Neuronal stem cell (in vitro differentiated cells): Measurements from ENCODE around the gene TJP1.

Source experiments
- DNase-seq: peaks from one replicate; pipeline ENCODE4 v3.0.0-alpha.2; 2013; ENCODE audit warnings: low spot score
- H2AFZ ChIP-seq: one replicate; pipeline ENCODE4 v1.6.1; 2013; ENCODE audit warnings: mild to moderate bottlenecking, low read length, inconsistent platforms
- H2AK5ac ChIP-seq: 2 replicates; pipeline ENCODE4 v1.6.1; 2013; ENCODE audit warnings: low read depth, mild to moderate bottlenecking, inconsistent platforms, low read length, moderate library complexity, mixed read lengths
- H2BK120ac ChIP-seq: 2 replicates; pipeline ENCODE4 v1.6.1; 2013; ENCODE audit warnings: low read depth, mild to moderate bottlenecking, inconsistent platforms, low read length, moderate library complexity, mixed read lengths
- H2BK12ac ChIP-seq: one replicate; pipeline ENCODE4 v1.6.1; 2013; ENCODE audit warnings: low read length, inconsistent platforms
- H2BK15ac ChIP-seq: 2 replicates; pipeline ENCODE4 v1.6.1; 2013; ENCODE audit warnings: mild to moderate bottlenecking, low read length, inconsistent platforms, mixed read lengths
- H2BK5ac ChIP-seq: one replicate; pipeline ENCODE4 v1.6.1; 2013; ENCODE audit warnings: inconsistent platforms, mild to moderate bottlenecking, low read length, moderate library complexity
- H3K14ac ChIP-seq: one replicate; pipeline ENCODE4 v1.6.1; 2013; ENCODE audit warnings: low read length, inconsistent platforms
- H3K18ac ChIP-seq: 2 replicates; pipeline ENCODE4 v1.6.1; 2013; ENCODE audit warnings: low read length, inconsistent platforms
- H3K23ac ChIP-seq: 2 replicates; pipeline ENCODE4 v1.6.1; 2013; ENCODE audit warnings: low read depth, mild to moderate bottlenecking, mixed read lengths, low read length, inconsistent platforms; ENCODE audit not compliant: poor library complexity
- H3K27ac ChIP-seq: replicated peaks from 3 replicates; pipeline ENCODE4 v1.5.1; 2013; ENCODE audit warnings: low read length, inconsistent platforms
- H3K27me3 ChIP-seq, 3 experiments: 2 replicates each; pipeline ENCODE4 v1.6.1; 2013; ENCODE audit warnings: low read length in 3 of 3, mild to moderate bottlenecking in 2 of 3, inconsistent platforms in 1 of 3, low read depth in 1 of 3, mixed read lengths in 1 of 3, moderate library complexity in 1 of 3; ENCODE audit not compliant: control insufficient read depth in 3 of 3, insufficient read depth in 3 of 3
- H3K36me3 ChIP-seq, 2 donors: replicated peaks in 1 of 2; 2 replicates each; pipeline ENCODE4 v1.6.1; 2013; ENCODE audit warnings: low read length in 2 of 2; ENCODE audit not compliant: control insufficient read depth in 2 of 2, insufficient read depth in 2 of 2
- H3K4ac ChIP-seq: 2 replicates; pipeline ENCODE4 v1.6.1; 2013; ENCODE audit warnings: inconsistent platforms, mild to moderate bottlenecking, low read length, moderate library complexity
- H3K4me1 ChIP-seq, 2 donors: 1 replicate in 1 of 2; 2 replicates in 1 of 2; pipeline ENCODE4 v1.6.1; 2013; ENCODE audit warnings: low read length in 2 of 2, low read depth in 1 of 2; ENCODE audit not compliant: control insufficient read depth in 2 of 2, insufficient read depth in 1 of 2
- H3K4me2 ChIP-seq: one replicate; pipeline ENCODE4 v1.6.1; 2013; ENCODE audit warnings: mild to moderate bottlenecking, low read length, inconsistent platforms; ENCODE audit not compliant: insufficient read depth, poor library complexity, severe bottlenecking
- H3K4me3 ChIP-seq, 2 donors: 2 replicates each; pipeline ENCODE4 v1.5.1; 2013; ENCODE audit warnings: low read length in 2 of 2, mild to moderate bottlenecking in 2 of 2, inconsistent platforms in 1 of 2, moderate library complexity in 1 of 2
- H3K79me1 ChIP-seq: one replicate; pipeline ENCODE4 v1.6.1; 2013; ENCODE audit warnings: low read depth, mild to moderate bottlenecking, inconsistent platforms, low read length, moderate library complexity
- H3K9ac ChIP-seq: one replicate; pipeline ENCODE4 v1.6.1; 2013; ENCODE audit warnings: mild to moderate bottlenecking, low read depth, low read length, inconsistent platforms; ENCODE audit not compliant: poor library complexity
- H3K9me3 ChIP-seq, 2 donors: replicated peaks in 1 of 2; 2 replicates each; pipeline versions ENCODE3 to v1.6.1; 2013; ENCODE audit warnings: low read length in 2 of 2, mild to moderate bottlenecking in 2 of 2, inconsistent platforms in 1 of 2, low read depth in 1 of 2, mixed read lengths in 1 of 2, moderate library complexity in 1 of 2; ENCODE audit not compliant: control insufficient read depth in 2 of 2, insufficient read depth in 1 of 2
- H4K8ac ChIP-seq: one replicate; pipeline ENCODE4 v1.6.1; 2013; ENCODE audit warnings: low read depth, mild to moderate bottlenecking, inconsistent platforms, low read length, moderate library complexity
- H4K91ac ChIP-seq: one replicate; pipeline ENCODE4 v1.6.1; 2013; ENCODE audit warnings: low read length, low read depth, mild to moderate bottlenecking, inconsistent platforms; ENCODE audit not compliant: poor library complexity
- WGBS, 2 donors: extraction: QIAGEN DNeasy Blood & Tissue Kit; methylation state at CpG; one replicate each; pipeline ENCODE4 v1.1.7; 2013; ENCODE audit warnings: missing lambda C conversion rate in 2 of 2, mixed read lengths in 1 of 2; ENCODE audit not compliant: insufficient read length in 2 of 2, insufficient replicate concordance in 1 of 2; ENCODE audit errors: extremely low coverage in 2 of 2; 5-methylcytosine and 5-hydroxymethylcytosine counted together

Gene TJP1

DNA sequence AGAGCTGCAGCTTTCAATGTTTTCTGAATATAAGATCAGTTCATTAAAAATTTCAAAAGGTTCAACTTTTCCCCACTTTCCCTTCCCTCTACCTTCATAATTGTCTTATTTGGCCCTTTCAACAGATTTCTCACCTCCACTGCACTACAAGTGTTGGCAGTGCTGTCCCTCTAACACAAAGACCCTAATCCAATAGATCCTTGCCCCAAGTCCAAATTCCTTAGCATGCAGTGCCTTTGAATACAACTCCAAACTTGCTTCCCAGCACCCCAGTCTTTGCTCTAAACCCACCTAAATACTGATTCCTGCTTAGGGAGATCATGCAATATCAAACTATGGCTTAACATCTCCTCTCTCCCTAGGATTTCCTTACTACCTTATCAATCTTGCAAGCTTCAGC lies 43.9 kb downstream of the TJP1 start:
- DNase-seq: no peak

DNA sequence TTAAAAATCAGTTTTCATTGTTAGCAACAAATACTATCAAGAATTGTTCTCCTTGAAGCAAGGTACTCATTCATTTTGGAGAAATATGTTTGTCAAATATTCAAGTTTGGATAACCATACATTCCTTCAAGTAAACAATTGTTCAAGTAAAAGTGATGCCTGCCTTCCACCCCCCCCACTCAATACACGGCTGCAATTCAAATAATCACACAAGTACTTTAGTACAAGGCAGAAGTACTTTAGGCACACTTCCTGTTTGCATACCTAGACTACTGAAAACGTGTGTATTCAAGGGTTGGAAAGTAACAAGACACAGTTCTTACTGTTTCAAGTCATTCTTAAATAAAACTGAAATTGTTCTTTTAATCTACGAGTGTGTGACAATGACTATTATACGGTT lies 45.4 kb downstream of the TJP1 start:
- Histone ChIP-seq H3K27ac (no peak overlapping the region), H3K27me3 (no peaks in the 10 kb centered on the region), H3K36me3 (peaks cover 0 to 13% of the 10 kb centered on the region in 2 donors), H2BK5ac (no peak overlapping the region), H2AK5ac (no peak overlapping the region), H4K91ac (no peak overlapping the region), H3K79me1 (peaks cover 4% of the 10 kb centered on the region), H3K4me2 (no peak overlapping the region), H3K9me3 (peaks cover 3 to 23% of the 10 kb centered on the region in 2 donors), H2BK12ac (no peak overlapping the region), H3K18ac (no peak overlapping the region), H3K9ac (no peak overlapping the region), H3K14ac (no peak overlapping the region), H3K4me1 (peaks cover 0 to 5% of the 10 kb centered on the region in 2 donors), H2BK120ac (no peak overlapping the region), H4K8ac (no peak overlapping the region), H3K23ac (no peak overlapping the region), H2BK15ac (no peak overlapping the region), H3K4me3 (no peak overlapping the region), H3K4ac (no peak overlapping the region), H2AFZ (no peak overlapping the region)
- no CpG with 5 or more reads among the region's 4 CpGs for WGBS, 2 donors
- DNase-seq: no peak

More for the DNA sequence above, 43.9 kb downstream of the TJP1 start:
- H3K23ac ChIP-seq: no peak overlapping the region
- H2BK120ac ChIP-seq: no peak overlapping the region
- no peak overlapping the region for H3K9ac ChIP-seq
- no peak overlapping the region for H4K8ac ChIP-seq
- H3K36me3 ChIP-seq: peaks cover 0 to 5% of the 10 kb centered on the region in 2 donors
- peaks cover 4 to 31% of the 10 kb centered on the region in 2 donors for H3K9me3 ChIP-seq
- no peaks in the 10 kb centered on the region for H3K27me3 ChIP-seq
- no peak overlapping the region for H3K4me2 ChIP-seq
- no peak overlapping the region for H2BK15ac ChIP-seq
- no peak overlapping the region for H2AFZ ChIP-seq
- H3K18ac ChIP-seq: no peak overlapping the region
- H3K14ac ChIP-seq: no peak overlapping the region
- peaks cover 0 to 5% of the 10 kb centered on the region in 2 donors for H3K4me1 ChIP-seq
- H4K91ac ChIP-seq: no peak overlapping the region
- H3K79me1 ChIP-seq: peaks cover 5% of the 10 kb centered on the region
- no peak overlapping the region for H3K4ac ChIP-seq
- H2BK5ac ChIP-seq: no peak overlapping the region
- H3K4me3 ChIP-seq: no peak overlapping the region
- no peak overlapping the region for H3K27ac ChIP-seq
- H2AK5ac ChIP-seq: no peak overlapping the region
- no peak overlapping the region for H2BK12ac ChIP-seq

DNA sequence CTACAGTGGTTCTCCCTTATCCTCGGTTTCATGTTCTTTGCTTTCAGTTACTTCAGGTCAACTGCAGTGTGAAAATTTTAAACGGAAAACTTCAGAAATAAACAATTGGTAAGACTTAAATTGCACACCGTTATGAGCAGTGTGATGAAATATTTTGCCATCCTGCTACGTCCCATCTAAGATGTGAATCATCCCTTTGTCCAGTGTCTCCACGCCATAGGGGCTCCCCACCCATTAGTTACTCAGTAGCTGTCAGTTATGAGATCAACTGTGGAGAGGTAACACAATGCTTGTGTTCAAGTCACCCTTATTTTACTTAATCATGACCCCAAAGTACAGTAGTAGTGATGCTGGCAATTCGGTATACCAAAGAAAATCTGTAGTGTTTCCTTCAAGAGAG lies 47.4 kb downstream of the TJP1 start:
- Histone ChIP-seq H3K14ac (no peak overlapping the region), H3K23ac (no peak overlapping the region), H2BK120ac (no peak overlapping the region), H3K4me2 (no peak overlapping the region), H4K8ac (no peak overlapping the region), H2BK15ac (no peak overlapping the region), H3K36me3 (peaks cover 6 to 28% of the 10 kb centered on the region in 2 donors), H3K4me1 (peaks cover 0 to 5% of the 10 kb centered on the region in 2 donors), H3K79me1 (peaks cover 1% of the 10 kb centered on the region), H3K4ac (no peak overlapping the region), H3K27me3 (no peaks in the 10 kb centered on the region), H2BK12ac (no peak overlapping the region), H2BK5ac (no peak overlapping the region), H3K9me3 (peaks cover 0 to 10% of the 10 kb centered on the region in 2 donors), H3K9ac (no peak overlapping the region), H3K18ac (no peak overlapping the region), H4K91ac (no peak overlapping the region), H3K4me3 (no peak overlapping the region), H3K27ac (no peak overlapping the region), H2AFZ (no peak overlapping the region), H2AK5ac (no peak overlapping the region)
- DNase-seq: no peak
- WGBS, 2 donors: no CpG with 5 or more reads among the region's 6 CpGs

DNA sequence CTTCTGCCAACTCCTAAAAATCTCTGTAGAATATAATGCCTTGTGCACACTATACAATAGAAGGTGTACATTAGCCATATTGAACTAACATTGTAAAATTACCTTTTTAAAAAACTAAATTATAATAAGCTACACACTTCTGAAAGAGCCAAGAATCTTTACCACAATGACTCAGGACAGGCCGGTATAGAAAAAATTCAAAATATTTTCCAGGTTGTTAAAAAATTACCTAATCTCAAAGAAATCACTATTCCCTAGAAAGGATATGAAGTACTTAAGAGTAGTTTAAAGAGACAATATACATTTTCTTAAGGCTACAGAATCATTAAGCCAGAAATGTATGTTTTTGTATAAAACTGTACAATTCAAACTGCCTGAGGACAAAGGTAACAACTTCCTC lies 48.5 kb downstream of the TJP1 start:
- H3K14ac ChIP-seq: no peak overlapping the region
- H3K79me1 ChIP-seq: peaks cover 1% of the 10 kb centered on the region
- H3K4ac ChIP-seq: no peak overlapping the region
- no peak overlapping the region for H3K4me2 ChIP-seq
- no peak overlapping the region for H3K23ac ChIP-seq
- H3K18ac ChIP-seq: no peak overlapping the region
- DNase-seq: no peak
- no peak overlapping the region for H3K27ac ChIP-seq
- H3K27me3 ChIP-seq: no peaks in the 10 kb centered on the region
- H2AK5ac ChIP-seq: no peak overlapping the region
- H2BK12ac ChIP-seq: no peak overlapping the region
- H3K4me3 ChIP-seq: no peak overlapping the region
- no peak overlapping the region for H2AFZ ChIP-seq
- WGBS, 2 donors: no CpG with 5 or more reads among the region's 1 CpG
- no peak overlapping the region for H2BK5ac ChIP-seq
- no peaks in the 10 kb centered on the region for H3K9me3 ChIP-seq
- H2BK15ac ChIP-seq: no peak overlapping the region
- peaks cover 8 to 39% of the 10 kb centered on the region in 2 donors for H3K36me3 ChIP-seq
- H2BK120ac ChIP-seq: no peak overlapping the region
- no peak overlapping the region for H4K91ac ChIP-seq
- no peak overlapping the region for H4K8ac ChIP-seq
- peaks cover 0 to 5% of the 10 kb centered on the region in 2 donors for H3K4me1 ChIP-seq
- H3K9ac ChIP-seq: no peak overlapping the region
